HCT116 (cell line): ENCODE data around the gene ADAD2.

ENCODE experiments used
- CTCF ChIP-seq, 3 experiments: fragments of 200-600 bp in 1 of 3; sonication (generic) in 1 of 3; IDR thresholded peaks in 2 of 3; conservative IDR thresholded peaks in 1 of 3; 2 replicates each; pipeline ENCODE4 v1.5.1; 2012 to 2017; ENCODE audit warnings: low read depth in 2 of 3, low read length in 2 of 3, antibody characterized with exemption in 1 of 3, borderline replicate concordance in 1 of 3, control low read depth in 1 of 3, mild to moderate bottlenecking in 1 of 3, mixed read lengths in 1 of 3, mixed run types in 1 of 3, moderate library complexity in 1 of 3; ENCODE audit not compliant: insufficient read depth in 1 of 3
- EZH2 ChIP-seq: fragments of 200-600 bp; sonication (generic); IDR thresholded peaks from 2 replicates; pipeline ENCODE4 v1.6.1; 2017; ENCODE audit warnings: antibody characterized with exemption, mixed run types
- EZH2phosphoT487 ChIP-seq: fragments of 200-600 bp; IDR thresholded peaks from 2 replicates; pipeline ENCODE4 v1.6.1; 2018; ENCODE audit warnings: antibody characterized with exemption, borderline replicate concordance
- MAX ChIP-seq: IDR thresholded peaks from 2 replicates; pipeline ENCODE4 v1.6.1; 2012
- POLR2A ChIP-seq: IDR thresholded peaks from 2 replicates; pipeline ENCODE4 v1.7.0; 2011; ENCODE audit warnings: borderline replicate concordance; ENCODE audit not compliant: insufficient read depth, insufficient read length; ENCODE audit errors: extremely low read depth
- POLR2AphosphoS5 ChIP-seq: IDR thresholded peaks from 2 replicates; pipeline ENCODE4 v1.6.1; 2011; ENCODE audit warnings: mild to moderate bottlenecking, low read depth, low read length, moderate library complexity
- SP1 ChIP-seq: IDR thresholded peaks from 2 replicates; pipeline ENCODE4 v1.6.1; 2012; ENCODE audit warnings: low read depth
- YY1 ChIP-seq: IDR thresholded peaks from 2 replicates; pipeline ENCODE4 v1.6.1; 2011; ENCODE audit warnings: low read length, low read depth, moderate library complexity, mild to moderate bottlenecking; ENCODE audit not compliant: insufficient replicate concordance; ENCODE audit errors: extremely low read depth

DNA sequence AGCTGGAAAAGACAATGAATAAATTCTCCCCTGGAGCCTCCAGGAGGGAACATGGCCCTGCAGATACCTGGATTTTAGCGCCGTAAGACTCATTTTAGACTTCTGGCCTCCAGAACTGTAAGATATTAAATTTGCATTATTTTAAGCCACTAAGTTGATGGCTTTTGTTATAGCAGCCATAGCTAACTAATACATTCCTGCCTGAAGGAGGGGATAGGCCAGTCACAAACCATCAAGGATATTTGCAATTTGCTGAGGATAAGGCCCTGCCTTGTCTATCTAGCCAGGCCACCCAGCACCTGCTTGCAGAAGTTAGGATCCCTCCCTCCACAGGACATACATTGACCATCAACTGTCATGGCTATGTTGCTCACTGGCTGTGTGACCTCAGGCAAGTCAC, 53.8 kb downstream of the ADAD2 start:
- TF ChIP-seq YY1 (no peak), CTCF (IDR thresholded peaks at IDR 0.05 in 2 of 3, conservative IDR thresholded peaks at IDR 0.05 in 1 of 3; ENCODE audit: borderline replicate concordance in 1 of 3, insufficient read depth in 1 of 3, low read depth in 2 of 3, low read length in 2 of 3) (no peak), MAX (no peak), EZH2phosphoT487 (no peak), POLR2AphosphoS5 (no peak), POLR2A (no peak), SP1 (no peak), EZH2 (no peak)
